ENCODE data around the gene GPR27.

DNA sequence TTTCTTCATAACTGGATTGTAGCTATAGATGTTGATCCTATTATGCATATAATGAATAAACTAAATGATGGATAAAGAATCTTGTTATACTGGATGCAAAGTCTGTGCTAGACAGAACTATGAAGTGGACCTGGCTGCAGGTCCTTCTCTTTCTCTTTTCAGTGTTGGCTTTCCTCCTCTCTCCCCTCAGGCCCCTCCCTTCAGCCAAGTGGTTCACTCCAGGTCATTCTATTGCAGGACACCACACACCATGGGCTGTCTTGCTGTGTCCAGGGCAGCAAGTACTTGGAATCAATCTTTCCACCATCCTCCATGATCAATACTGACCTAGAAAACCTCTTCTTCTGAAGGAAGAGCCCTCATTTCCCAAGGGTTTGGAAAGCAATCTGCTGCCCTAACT is 48.7 kb upstream of the GPR27 start:
- TF ChIP-seq FOXM1 (IDR thresholded peaks at IDR 0.05; ENCODE audit: borderline replicate concordance) (no peak), SP1 (IDR thresholded peaks at IDR 0.05) (no peak), ZNF384 (IDR thresholded peaks at IDR 0.05) (no peak), ARNT (IDR thresholded peaks at IDR 0.05) (no peak), FOXA1 (IDR thresholded peaks at IDR 0.05) (no peak), HDGF (IDR thresholded peaks at IDR 0.05; ENCODE audit: borderline replicate concordance) (no peak), NFRKB (IDR thresholded peaks at IDR 0.05) (no peak), TARDBP (IDR thresholded peaks at IDR 0.05) (no peak), BHLHE40 (IDR thresholded peaks at IDR 0.05; ENCODE audit: borderline replicate concordance) (no peak)

Data from HEK293T (cell line).